Breast epithelium (tissue), 4 donors: ENCODE measurements around the gene BCAS1. TPM values are rescaled to one million over a fixed set of nuclear protein-coding genes. Genes with fewer than 3 reads are reported as not detected.

Experiments
- DNase-seq, 2 donors: peaks; one replicate each; pipeline ENCODE4 v3.0.0-alpha.2; 2019; ENCODE audit warnings: low spot score in 2 of 2
- H3K27ac ChIP-seq, 2 donors: fragments of 200-600 bp; sonication (generic) in 1 of 2; one replicate each; pipeline ENCODE4 v1.5.1; 2016 to 2019; ENCODE audit warnings: mild to moderate bottlenecking in 1 of 2
- H3K27me3 ChIP-seq, 2 donors: fragments of 200-600 bp; sonication (generic) in 1 of 2; one replicate each; pipeline versions ENCODE4 v1.5.1 to v1.6.0; 2017 to 2019; ENCODE audit warnings: control low read depth in 1 of 2, mild to moderate bottlenecking in 1 of 2
- H3K36me3 ChIP-seq: fragments of 200-600 bp; one replicate; pipeline ENCODE4 v1.5.1; 2019
- H3K4me1 ChIP-seq, 2 donors: fragments of 200-600 bp; sonication (generic); one replicate each; pipeline ENCODE4 v1.5.1; 2016 to 2019; ENCODE audit warnings: control low read depth in 1 of 2
- H3K4me3 ChIP-seq, 3 donors: fragments of 200-600 bp; sonication (generic); 1 replicate in 2 of 3; 2 replicates in 1 of 3; pipeline ENCODE4 v1.5.1; 2016 to 2019; ENCODE audit warnings: mild to moderate bottlenecking in 3 of 3, moderate library complexity in 2 of 3
- H3K9me3 ChIP-seq, 2 donors: fragments of 200-600 bp; sonication (generic) in 1 of 2; one replicate each; pipeline ENCODE4 v1.5.1; 2016 to 2019; ENCODE audit warnings: control low read depth in 1 of 2
- POLR2A ChIP-seq: fragments of 450-650 bp; IDR thresholded peaks from one replicate; pipeline ENCODE4 v1.6.1; 2016; ENCODE audit warnings: antibody characterized with exemption, mild to moderate bottlenecking, moderate library complexity
- POLR2AphosphoS5 ChIP-seq, 3 donors: sonication (generic); formaldehyde crosslinking; IDR thresholded peaks; one replicate each; pipeline ENCODE4 v1.6.1; 2017; ENCODE audit warnings: antibody characterized with exemption in 3 of 3
- intact Hi-C: fragments of 100-400 bp; cut with DNase I; formaldehyde crosslinking; loops from one replicate; pipeline ENCODE4 v1.15.1; 2023; ENCODE audit warnings: low total_unique reads
- total RNA-seq, 3 donors: library from RNA; depleted of rRNA; stranded (reverse); fragments of >200 nt; gene quantifications; one replicate each; pipeline ENCODE4 v1.1.0, GENCODE V29; 2016
- TF ChIP-seq, protein P1 (sequence below), 3 donors: fragments of 450-650 bp; IDR thresholded peaks; one replicate each; pipeline ENCODE4 v1.5.1; 2016 to 2017; ENCODE audit warnings: antibody characterized with exemption in 3 of 3, mild to moderate bottlenecking in 3 of 3, moderate library complexity in 3 of 3

The BCAS1 gene
- total RNA-seq, 3 donors from 2014 or later = 0.98 to 3.1 TPM; not detected in 1

GRCh38 chr20:54110457-54110856 is 40.1 kb upstream of the BCAS1 start:
- H3K27ac ChIP-seq = no peak overlapping the region
- intact Hi-C loops = loop anchor here (10.0 kb wide), 1 partner anchor 84 kb away; no protein-coding TSS in a partner anchor
- no peaks in the 10 kb centered on the region for H3K9me3 ChIP-seq
- H3K4me1 ChIP-seq = no peaks in the 10 kb centered on the region
- no peak overlapping the region for H3K4me3 ChIP-seq
- no peak for DNase-seq
- H3K27me3 ChIP-seq = no peaks in the 10 kb centered on the region
- TF ChIP-seq, protein P1, sequence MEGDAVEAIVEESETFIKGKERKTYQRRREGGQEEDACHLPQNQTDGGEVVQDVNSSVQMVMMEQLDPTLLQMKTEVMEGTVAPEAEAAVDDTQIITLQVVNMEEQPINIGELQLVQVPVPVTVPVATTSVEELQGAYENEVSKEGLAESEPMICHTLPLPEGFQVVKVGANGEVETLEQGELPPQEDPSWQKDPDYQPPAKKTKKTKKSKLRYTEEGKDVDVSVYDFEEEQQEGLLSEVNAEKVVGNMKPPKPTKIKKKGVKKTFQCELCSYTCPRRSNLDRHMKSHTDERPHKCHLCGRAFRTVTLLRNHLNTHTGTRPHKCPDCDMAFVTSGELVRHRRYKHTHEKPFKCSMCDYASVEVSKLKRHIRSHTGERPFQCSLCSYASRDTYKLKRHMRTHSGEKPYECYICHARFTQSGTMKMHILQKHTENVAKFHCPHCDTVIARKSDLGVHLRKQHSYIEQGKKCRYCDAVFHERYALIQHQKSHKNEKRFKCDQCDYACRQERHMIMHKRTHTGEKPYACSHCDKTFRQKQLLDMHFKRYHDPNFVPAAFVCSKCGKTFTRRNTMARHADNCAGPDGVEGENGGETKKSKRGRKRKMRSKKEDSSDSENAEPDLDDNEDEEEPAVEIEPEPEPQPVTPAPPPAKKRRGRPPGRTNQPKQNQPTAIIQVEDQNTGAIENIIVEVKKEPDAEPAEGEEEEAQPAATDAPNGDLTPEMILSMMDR (IDR thresholded peaks at IDR 0.05) = no peak
- no peak for TF ChIP-seq POLR2A
- no peak for TF ChIP-seq POLR2AphosphoS5 (IDR thresholded peaks at IDR 0.05)
- H3K36me3 ChIP-seq = no peaks in the 10 kb centered on the region

DNA sequence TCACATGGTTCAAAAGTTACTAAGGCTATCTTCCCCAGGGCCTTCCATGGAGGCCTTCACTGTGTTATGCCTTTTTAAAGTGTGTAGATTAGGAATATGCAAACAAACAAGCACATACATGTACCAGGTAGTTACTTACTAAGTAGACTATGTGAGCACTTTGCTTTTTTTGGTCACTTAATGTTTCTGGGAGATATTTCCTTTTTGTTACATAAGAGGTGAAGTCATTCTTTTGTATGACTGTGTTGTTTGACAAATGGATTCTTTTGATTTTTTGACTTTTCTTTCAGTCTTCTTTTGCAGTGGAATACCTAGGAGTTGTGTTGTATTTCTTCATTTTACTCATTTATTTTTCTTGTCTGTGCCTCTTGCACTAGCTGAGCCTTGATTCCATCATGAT is 39.6 kb upstream of the BCAS1 start:
- Histone ChIP-seq H3K9me3 (no peaks in the 10 kb centered on the region), H3K36me3 (no peaks in the 10 kb centered on the region), H3K4me1 (no peaks in the 10 kb centered on the region), H3K27ac (no peak overlapping the region), H3K4me3 (no peak overlapping the region), H3K27me3 (no peaks in the 10 kb centered on the region)
- intact Hi-C loops = loop anchor here (10.0 kb wide), 1 partner anchor 85 kb away; no protein-coding TSS in a partner anchor
- TF ChIP-seq, protein P1 (IDR thresholded peaks at IDR 0.05) = no peak
- TF ChIP-seq POLR2AphosphoS5 (IDR thresholded peaks at IDR 0.05) (no peak), POLR2A (no peak)
- DNase-seq = no peak

- no peak for DNase-seq
- Histone ChIP-seq H3K27me3 (no peaks in the 10 kb centered on the region), H3K4me1 (no peaks in the 10 kb centered on the region), H3K4me3 (no peak overlapping the region), H3K36me3 (no peaks in the 10 kb centered on the region), H3K9me3 (no peaks in the 10 kb centered on the region), H3K27ac (no peak overlapping the region)
- TF ChIP-seq, protein P1 (IDR thresholded peaks at IDR 0.05) = no peak
- no peak for TF ChIP-seq POLR2A
- TF ChIP-seq POLR2AphosphoS5 (IDR thresholded peaks at IDR 0.05) = no peak
- intact Hi-C loops = no loop called here
Measured at GRCh38 chr20:54108817-54109216, 38.4 kb upstream of the BCAS1 start.

DNA sequence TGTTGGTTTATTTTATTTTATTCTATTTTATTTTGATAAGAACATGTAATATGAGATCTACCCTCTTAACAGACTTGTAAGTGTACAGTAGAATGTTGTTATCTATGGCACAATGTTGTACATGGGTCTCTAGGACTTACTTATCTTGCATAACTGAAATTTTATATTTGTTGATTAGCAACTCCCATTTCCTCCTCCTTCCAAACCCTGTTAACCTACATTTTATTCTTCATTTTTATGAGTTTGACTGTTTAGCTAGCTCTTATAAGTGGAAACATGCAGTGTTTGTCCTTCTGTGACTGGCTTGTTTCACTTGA is 37.9 kb upstream of the BCAS1 start:
- Histone ChIP-seq H3K4me1 (no peaks in the 10 kb centered on the region), H3K4me3 (no peak overlapping the region), H3K27ac (no peak overlapping the region), H3K36me3 (no peaks in the 10 kb centered on the region), H3K27me3 (no peaks in the 10 kb centered on the region), H3K9me3 (no peaks in the 10 kb centered on the region)
- DNase-seq = no peak
- TF ChIP-seq POLR2AphosphoS5 (IDR thresholded peaks at IDR 0.05) = no peak
- TF ChIP-seq, protein P1 (IDR thresholded peaks at IDR 0.05) = no peak
- no peak for TF ChIP-seq POLR2A
- intact Hi-C loops = no loop called here

- TF ChIP-seq POLR2AphosphoS5 (IDR thresholded peaks at IDR 0.05) (no peak), POLR2A (no peak)
- TF ChIP-seq, protein P1 (IDR thresholded peaks at IDR 0.05) = no peak
- Histone ChIP-seq H3K36me3 (no peaks in the 10 kb centered on the region), H3K27ac (no peak overlapping the region), H3K9me3 (no peaks in the 10 kb centered on the region), H3K4me1 (no peaks in the 10 kb centered on the region), H3K4me3 (no peak overlapping the region), H3K27me3 (no peaks in the 10 kb centered on the region)
- no peak for DNase-seq
- intact Hi-C loops = no loop called here
Measured at GRCh38 chr20:54107600-54108325, 37.4 kb upstream of the BCAS1 start.
